ENCODE results near the gene NCAPD3.
"Not testable (repeated sequence)": the region's sequence is repeated elsewhere in the genome, so short reads cannot be mapped to it uniquely, and the experiment has no call there.

Gene NCAPD3

DNA sequence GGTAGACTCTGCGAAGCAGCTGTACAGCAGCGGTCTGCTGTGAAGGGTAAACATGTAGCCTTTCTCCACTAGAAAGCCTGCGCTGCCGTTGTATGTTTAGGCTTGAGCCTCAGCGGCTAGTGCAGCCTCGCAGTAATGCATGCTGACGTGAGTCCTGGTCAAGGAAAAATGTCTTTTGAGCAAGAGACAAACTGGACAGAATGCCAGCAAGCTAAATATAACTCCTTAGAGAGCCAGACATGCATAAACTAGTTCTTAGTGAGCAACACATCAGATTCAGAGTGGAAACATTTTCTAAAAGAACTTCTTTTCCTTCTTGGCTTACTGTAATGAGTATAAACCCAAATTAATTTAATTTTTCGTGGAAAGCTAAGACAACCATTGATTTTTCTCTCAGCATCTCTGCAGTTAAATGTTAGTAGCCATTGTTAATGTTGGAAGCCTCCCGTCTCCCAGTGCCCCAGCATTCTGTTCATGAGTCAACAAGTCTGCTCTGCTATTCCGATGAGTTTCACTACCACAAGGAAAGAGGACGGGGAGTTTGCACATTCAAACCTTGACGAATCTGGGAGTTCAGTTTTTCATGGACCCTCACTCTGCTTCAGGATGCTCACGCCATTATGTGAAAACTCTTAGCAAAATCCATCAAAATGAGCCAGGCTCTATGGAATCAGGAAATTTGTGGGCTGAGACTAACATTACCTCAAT is 103.5 kb downstream of the NCAPD3 start:
- DNase-seq (ENCODE audit: low read depth): peak; percentile 91
- in situ Hi-C loops (cut with HindIII; ENCODE audit: low sequenced_read_pairs): no loop called here
- peak overlapping the region; percentile 8 for H3K4me3 ChIP-seq (ENCODE audit: low read depth, low read length)
- TF ChIP-seq, protein P1, sequence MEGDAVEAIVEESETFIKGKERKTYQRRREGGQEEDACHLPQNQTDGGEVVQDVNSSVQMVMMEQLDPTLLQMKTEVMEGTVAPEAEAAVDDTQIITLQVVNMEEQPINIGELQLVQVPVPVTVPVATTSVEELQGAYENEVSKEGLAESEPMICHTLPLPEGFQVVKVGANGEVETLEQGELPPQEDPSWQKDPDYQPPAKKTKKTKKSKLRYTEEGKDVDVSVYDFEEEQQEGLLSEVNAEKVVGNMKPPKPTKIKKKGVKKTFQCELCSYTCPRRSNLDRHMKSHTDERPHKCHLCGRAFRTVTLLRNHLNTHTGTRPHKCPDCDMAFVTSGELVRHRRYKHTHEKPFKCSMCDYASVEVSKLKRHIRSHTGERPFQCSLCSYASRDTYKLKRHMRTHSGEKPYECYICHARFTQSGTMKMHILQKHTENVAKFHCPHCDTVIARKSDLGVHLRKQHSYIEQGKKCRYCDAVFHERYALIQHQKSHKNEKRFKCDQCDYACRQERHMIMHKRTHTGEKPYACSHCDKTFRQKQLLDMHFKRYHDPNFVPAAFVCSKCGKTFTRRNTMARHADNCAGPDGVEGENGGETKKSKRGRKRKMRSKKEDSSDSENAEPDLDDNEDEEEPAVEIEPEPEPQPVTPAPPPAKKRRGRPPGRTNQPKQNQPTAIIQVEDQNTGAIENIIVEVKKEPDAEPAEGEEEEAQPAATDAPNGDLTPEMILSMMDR (IDR thresholded peaks at IDR 0.05; ENCODE audit: low read depth, low read length, missing control alignments): no peak

DNA sequence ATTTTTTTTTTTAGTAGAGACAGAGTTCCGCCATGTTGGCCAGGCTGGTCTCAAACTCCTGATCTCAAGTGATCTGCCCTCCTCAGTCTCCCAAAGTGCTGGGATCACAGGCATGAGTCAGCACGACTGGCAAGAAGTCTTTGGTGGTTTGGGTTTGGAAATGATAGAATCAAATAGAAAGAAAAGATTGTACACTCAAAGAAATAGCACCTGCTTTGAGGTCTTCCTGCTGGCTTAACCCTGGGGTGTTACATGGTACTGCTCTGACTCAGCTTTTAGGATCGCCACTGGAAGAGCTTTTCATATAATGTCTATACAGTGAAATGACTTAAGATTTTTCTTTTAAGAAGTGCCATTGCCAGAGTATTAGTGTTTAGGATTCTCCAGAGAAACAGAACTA is 104.7 kb downstream of the NCAPD3 start:
- no peak overlapping the region for H3K4me3 ChIP-seq (ENCODE audit: low read depth, low read length)
- in situ Hi-C loops (cut with HindIII; ENCODE audit: low sequenced_read_pairs): no loop called here
- peak; percentile 64 for DNase-seq (ENCODE audit: low read depth)
- TF ChIP-seq, protein P1 (IDR thresholded peaks at IDR 0.05; ENCODE audit: low read depth, low read length, missing control alignments): no peak

DNA sequence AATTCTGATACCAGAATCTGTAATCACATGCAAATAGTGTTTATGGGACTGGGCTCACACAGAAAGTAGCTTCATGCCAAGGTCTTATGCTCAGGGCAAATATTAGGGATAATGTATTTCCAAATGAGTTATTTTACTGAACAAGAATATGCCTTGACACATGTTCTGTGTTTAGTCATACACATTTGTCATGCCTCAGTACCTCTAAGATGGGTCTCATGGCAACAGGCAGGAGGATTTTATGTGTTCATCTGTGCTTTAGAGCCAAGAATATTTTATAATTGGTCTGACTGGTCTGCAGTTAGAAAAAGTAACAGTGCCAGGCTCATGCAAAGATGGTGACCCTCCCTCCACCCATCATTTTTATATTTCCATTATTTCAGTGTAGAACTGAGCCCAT is 105.8 kb downstream of the NCAPD3 start:
- no peak overlapping the region for H3K4me3 ChIP-seq (ENCODE audit: low read depth, low read length)
- TF ChIP-seq, protein P1 (IDR thresholded peaks at IDR 0.05; ENCODE audit: low read depth, low read length, missing control alignments): no peak
- no peak for DNase-seq (ENCODE audit: low read depth)
- in situ Hi-C loops (cut with HindIII; ENCODE audit: low sequenced_read_pairs): no loop called here

DNA sequence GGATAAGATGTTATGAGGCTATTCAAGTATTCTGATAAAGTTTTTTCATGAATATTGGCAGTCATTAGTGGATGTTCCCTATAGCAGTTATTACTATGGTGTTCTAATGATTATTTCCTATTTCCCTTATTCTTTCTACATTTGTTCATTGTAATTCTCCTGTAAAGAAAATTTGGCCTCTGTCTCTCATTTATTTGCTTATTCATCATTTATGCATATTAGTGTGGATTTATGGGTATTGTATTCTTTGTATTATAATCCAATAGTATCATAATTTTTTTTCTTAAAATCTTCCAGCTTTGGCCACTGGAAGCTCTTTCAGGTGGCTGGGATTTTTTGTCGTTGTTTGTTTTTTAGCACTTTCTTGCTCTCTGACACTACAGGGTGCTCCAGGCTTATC is 107.6 kb downstream of the NCAPD3 start:
- TF ChIP-seq, protein P1 (IDR thresholded peaks at IDR 0.05; ENCODE audit: low read depth, low read length, missing control alignments): no peak
- no peak overlapping the region for H3K4me3 ChIP-seq (ENCODE audit: low read depth, low read length)
- DNase-seq (ENCODE audit: low read depth): no peak
- in situ Hi-C loops (cut with HindIII; ENCODE audit: low sequenced_read_pairs): no loop called here

DNA sequence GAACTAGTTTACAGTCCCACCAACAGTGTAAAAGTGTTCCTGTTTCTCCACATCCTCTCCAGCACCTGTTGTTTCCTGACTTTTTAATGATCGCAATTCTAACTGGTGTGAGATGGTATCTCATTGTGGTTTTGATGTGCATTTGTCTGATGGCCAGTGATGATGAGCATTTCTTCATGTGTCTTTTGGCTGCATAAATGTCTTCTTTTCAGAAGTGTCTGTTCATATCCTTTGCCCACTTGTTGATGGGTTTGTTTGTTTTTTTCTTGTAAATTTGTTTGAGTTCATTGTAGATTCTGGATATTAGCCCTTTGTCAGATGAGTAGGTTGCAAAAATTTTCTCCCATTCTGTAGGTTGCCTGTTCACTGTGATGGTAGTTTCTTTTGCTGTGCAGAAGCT is 110.0 kb downstream of the NCAPD3 start:
- in situ Hi-C loops (cut with HindIII; ENCODE audit: low sequenced_read_pairs); H3K4me3 ChIP-seq (ENCODE audit: low read depth, low read length): not testable (repeated sequence)

DNA sequence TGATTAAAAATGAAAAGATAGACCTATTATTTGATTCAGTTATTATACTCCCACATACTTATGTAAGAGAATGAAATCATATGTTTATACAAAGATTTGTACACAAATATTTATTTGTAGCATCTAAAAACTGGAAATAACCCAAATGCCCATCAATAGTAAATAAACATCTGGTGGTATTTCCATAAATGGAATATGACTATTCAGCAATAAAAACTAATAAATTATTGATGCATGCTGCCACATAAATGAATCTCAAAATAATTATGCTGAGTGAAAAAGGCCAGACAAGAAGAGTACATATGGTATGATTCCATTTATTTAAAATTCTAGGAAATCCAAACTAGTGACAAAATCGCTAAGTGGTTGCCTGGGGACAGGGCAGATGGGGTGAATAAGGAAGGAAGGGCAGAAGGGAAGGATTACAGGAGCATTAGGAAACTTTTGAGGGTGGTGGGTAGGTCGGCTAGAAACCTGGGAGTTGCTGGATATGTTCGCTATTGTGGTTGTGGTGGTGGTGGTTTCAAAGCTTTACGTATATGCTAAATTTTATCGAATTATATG is 113.4 kb downstream of the NCAPD3 start:
- in situ Hi-C loops (cut with HindIII; ENCODE audit: low sequenced_read_pairs): no loop called here
- no peak overlapping the region for H3K4me3 ChIP-seq (ENCODE audit: low read depth, low read length)
- DNase-seq (ENCODE audit: low read depth): no peak
- TF ChIP-seq, protein P1 (IDR thresholded peaks at IDR 0.05; ENCODE audit: low read depth, low read length, missing control alignments): no peak

More for the DNA sequence above, 110.0 kb downstream of the NCAPD3 start:
- DNase-seq (ENCODE audit: low read depth): not testable (repeated sequence)
